K562 (cell line): ENCODE data around the gene PLXNA2. TPM values are rescaled to one million over a fixed set of nuclear protein-coding genes. Genes with fewer than 3 reads are reported as not detected.

Experiments used
- ATAC-seq: fragments of 200-7000 bp; cut with Tn5 transposase; 3 replicates; pipeline ENCODE4 v1.9.1; 2020; ENCODE audit warnings: moderate library complexity
- BruUV-seq: library from RNA; stranded (reverse); fragments of 400-500 nt; replicated peaks from 2 replicates; lab custom pipeline; 2021; lab: Mats Ljungman, UMichigan
- CTCF ChIA-PET: fragments of 300-600 bp; formaldehyde crosslinking; extraction: SDS; loops from one replicate; lab custom pipeline; 2021; ENCODE audit warnings: low intra/inter-chr PET ratio; lab: Yijun Ruan, JAX
- POLR2A ChIA-PET: fragments of 300-600, 350-650 bp; sonication (Branson Sonifier 250); formaldehyde crosslinking; extraction: SDS; loops from one replicate; lab custom pipeline; 2021; ENCODE audit warnings: antibody characterized with exemption, inconsistent platforms; lab: Yijun Ruan, JAX
- DNase-seq, 4 experiments: peaks; one replicate each; pipeline versions ENCODE4 v3.0.0 to v3.0.0-alpha.2; 2011 to 2018; ENCODE audit warnings: low spot score in 3 of 4, mixed read lengths in 3 of 4; ENCODE audit errors: extremely low read depth in 1 of 4
- FAIRE-seq: peaks from 2 replicates; lab custom pipeline; 2011; peaks lifted over from hg19 to GRCh38; lab: Jason Lieb, UNC
- H2AFZ ChIP-seq: 2 replicates; pipeline ENCODE4 v1.6.0; 2011; ENCODE audit warnings: low read depth, low read length, control low read depth, inconsistent platforms
- H3K27ac ChIP-seq: fragments of 200-600 bp; 3 replicates; pipeline ENCODE4 v1.8.0; 2011; ENCODE audit warnings: low read depth, mild to moderate bottlenecking, control low read depth, inconsistent platforms, low read length, moderate library complexity, mixed read lengths; ENCODE audit errors: extremely low read depth
- H3K27me3 ChIP-seq, 2 experiments: fragments of 300-600 bp in 1 of 2; 2 replicates in 1 of 2; 3 replicates in 1 of 2; pipeline versions ENCODE4 v1.6.0 to v1.8.0; 2011; ENCODE audit warnings: inconsistent platforms in 2 of 2, low read length in 2 of 2, mild to moderate bottlenecking in 1 of 2, mixed read lengths in 1 of 2, moderate library complexity in 1 of 2; ENCODE audit not compliant: control insufficient read depth in 2 of 2, insufficient read depth in 2 of 2
- H3K36me3 ChIP-seq: fragments of 300-600 bp; 3 replicates; pipeline ENCODE4 v1.8.0; 2011; ENCODE audit warnings: mild to moderate bottlenecking, low read length, inconsistent platforms; ENCODE audit not compliant: control insufficient read depth, insufficient read depth
- H3K4me1 ChIP-seq, 2 experiments: fragments of 200-600 bp in 1 of 2; replicated peaks in 1 of 2; 2 replicates in 1 of 2; 3 replicates in 1 of 2; pipeline versions ENCODE4 v1.5.1 to v1.8.0; 2011; ENCODE audit warnings: inconsistent platforms in 2 of 2, low read length in 2 of 2, mild to moderate bottlenecking in 1 of 2, mixed read lengths in 1 of 2, moderate library complexity in 1 of 2; ENCODE audit not compliant: control insufficient read depth in 2 of 2, insufficient read depth in 2 of 2
- H3K4me2 ChIP-seq: 2 replicates; pipeline ENCODE4 v1.6.1; 2011; ENCODE audit warnings: low read length, control low read depth, inconsistent platforms, mixed read lengths; ENCODE audit not compliant: insufficient read depth
- H3K4me3 ChIP-seq: fragments of 200-600 bp; sonication (generic), shearing (Covaris generic); 2 replicates; pipeline ENCODE4 v1.5.1; 2016; ENCODE audit warnings: control low read depth, inconsistent platforms
- H3K79me2 ChIP-seq: fragments of 200-600 bp; 3 replicates; pipeline ENCODE4 v1.8.0; 2011; ENCODE audit warnings: low read length, inconsistent platforms; ENCODE audit not compliant: control insufficient read depth, insufficient read depth
- H3K9ac ChIP-seq, 2 experiments: 2 replicates each; pipeline versions ENCODE4 v1.6.0 to v1.6.1; 2011; ENCODE audit warnings: low read depth in 2 of 2, low read length in 2 of 2, control low read depth in 1 of 2, inconsistent platforms in 1 of 2, mild to moderate bottlenecking in 1 of 2, mixed read lengths in 1 of 2; ENCODE audit not compliant: insufficient read depth in 1 of 2
- H3K9me1 ChIP-seq: one replicate; pipeline ENCODE4 v1.6.0; 2011; ENCODE audit warnings: inconsistent platforms, mild to moderate bottlenecking, low read length, moderate library complexity; ENCODE audit not compliant: control insufficient read depth, insufficient read depth
- H3K9me3 ChIP-seq: replicated peaks from 2 replicates; pipeline ENCODE4 v1.5.1; 2011; ENCODE audit warnings: low read depth, low read length, inconsistent platforms; ENCODE audit not compliant: control insufficient read depth, insufficient read depth
- H4K20me1 ChIP-seq: replicated peaks from 2 replicates; pipeline ENCODE4 v1.6.1; 2011; ENCODE audit warnings: low read length, inconsistent platforms, mixed read lengths; ENCODE audit not compliant: control insufficient read depth, insufficient read depth
- ARID2 ChIP-seq: fragments of 450-650 bp; IDR thresholded peaks from 2 replicates; pipeline ENCODE4 v1.6.1; 2017; ENCODE audit warnings: antibody characterized with exemption, mild to moderate bottlenecking
- NELFE ChIP-seq: IDR thresholded peaks from 2 replicates; pipeline ENCODE4 v1.6.1; 2011; ENCODE audit warnings: mild to moderate bottlenecking; ENCODE audit not compliant: insufficient read depth, insufficient read length
- RFX1 ChIP-seq: fragments of 450-650 bp; IDR thresholded peaks from 2 replicates; pipeline ENCODE4 v1.6.1; 2016; ENCODE audit warnings: mild to moderate bottlenecking, moderate library complexity
- ZFP36 ChIP-seq: fragments of 150-350 bp; IDR thresholded peaks from 2 replicates; pipeline ENCODE4 v1.6.1; 2018; ENCODE audit warnings: low read length, low read depth; ENCODE audit not compliant: partially characterized antibody
- ZNF197 ChIP-seq: fragments of 200-800 bp; sonication (Bioruptor generic); IDR thresholded peaks from 2 replicates; pipeline ENCODE4 v1.6.1; 2016; ENCODE audit warnings: low read depth, missing genetic modification characterization, missing compliant biosample characterization
- ZNF316 ChIP-seq: fragments of 450-650 bp; IDR thresholded peaks from 2 replicates; pipeline ENCODE4 v1.6.1; 2016
- WGBS: fragments of 100-300 bp; shearing (Covaris generic); methylation state at CpG from one replicate; pipeline ENCODE4 v1.1.6; 2016; ENCODE audit warnings: low coverage, mixed read lengths; ENCODE audit not compliant: insufficient coverage; ENCODE audit errors: missing lambda C conversion rate; 5-methylcytosine and 5-hydroxymethylcytosine counted together
- in situ Hi-C: fragments of 300-500 bp; cut with MboI; formaldehyde crosslinking; loops from 4 replicates; pipeline ENCODE4 v1.15.0; 2018; ENCODE audit warnings: inconsistent platforms, mixed read lengths
- intact Hi-C: fragments of 100-400 bp; cut with micrococcal nuclease; formaldehyde crosslinking; loops from 2 replicates; pipeline ENCODE4 v1.14.2; 2022
- polyA plus RNA-seq, 8 experiments: library from polyadenylated mRNA; depleted of rRNA in 4 of 8; stranded (reverse) in 5 of 8; unstranded in 3 of 8; fragments of >200 nt; fragmentation: Nextera tagmentation in 2 of 8; fragmentation: Illumina TruSeq in 1 of 8; extraction: Ambion mirVana in 2 of 8; extraction: Trizol in 1 of 8; gene quantifications; 2 replicates each; pipeline versions ENCODE4 v1.2.1 to v1.2.3, GENCODE V29; 2011 to 2014; ENCODE audit warnings: inconsistent platforms in 1 of 8, missing spikeins in 1 of 8
- total RNA-seq, 7 experiments: library from RNA; depleted of rRNA in 6 of 7; stranded (reverse); fragments of >200 nt in 6 of 7; fragmentation: Illumina TruSeq in 2 of 7; extraction: Trizol in 2 of 7; gene quantifications; 2 replicates each; pipeline versions ENCODE4 v1.2.1 to v1.2.3, GENCODE V29; 2011 to 2021; ENCODE audit warnings: low replicate concordance in 1 of 7

Gene PLXNA2
- total and polyA plus RNA-seq, 9 of the 15 experiments (the other 6 are each of a cell fraction or from before 2014, with no cell fraction given) = 0.01 to 1.3 (median 0.32) TPM

DNA sequence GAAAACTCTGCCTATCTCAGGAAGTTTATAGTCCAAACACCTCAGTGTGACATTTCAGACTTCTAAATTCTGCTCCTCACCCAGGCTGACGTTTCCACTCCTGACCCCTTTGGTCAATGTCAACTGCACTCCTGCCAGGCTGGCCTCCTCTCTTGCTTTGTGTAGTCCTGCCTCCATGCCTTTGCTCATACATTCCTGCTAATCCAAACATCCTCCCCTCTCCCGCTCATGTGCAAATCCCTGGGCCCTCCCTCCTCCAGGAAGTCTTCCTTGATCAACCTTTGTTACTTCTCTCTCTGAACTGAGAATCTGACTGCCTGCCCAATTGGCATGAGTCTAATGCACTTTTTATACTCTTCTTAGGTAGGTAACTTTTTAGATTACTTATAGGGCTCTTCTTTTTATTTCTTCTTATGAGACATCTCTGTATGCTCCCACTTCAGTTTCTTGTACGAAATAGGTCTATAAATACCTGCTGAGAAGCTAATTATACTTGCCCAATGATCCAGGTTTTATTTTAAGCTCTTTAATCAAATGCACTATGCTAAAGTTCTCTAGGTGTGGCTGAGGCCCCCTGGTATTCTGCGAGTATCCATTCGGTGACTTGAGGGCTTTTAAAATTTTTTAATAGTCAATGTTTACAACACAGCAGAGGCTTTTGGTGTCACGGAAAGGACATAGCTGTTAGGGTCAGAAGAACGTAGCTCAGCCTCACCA is 128.1 kb downstream of the PLXNA2 start:
- Histone ChIP-seq H3K27ac (no peak overlapping the region), H2AFZ (no peak overlapping the region), H3K79me2 (no peaks in the 10 kb centered on the region), H3K36me3 (no peaks in the 10 kb centered on the region), H3K9me3 (no peaks in the 10 kb centered on the region), H3K9ac (no peak overlapping the region), H3K4me3 (no peak overlapping the region), H4K20me1 (no peaks in the 10 kb centered on the region), H3K9me1 (no peaks in the 10 kb centered on the region), H3K27me3 (peaks cover 21 to 48% of the 10 kb centered on the region in 2 experiments), H3K4me1 (no peaks in the 10 kb centered on the region), H3K4me2 (no peak overlapping the region)
- intact Hi-C loops (loop anchor here (5.0 kb wide), 1 partner anchor 131 kb away; no protein-coding TSS in a partner anchor), in situ Hi-C loops (no loop called here)
- ChIA-PET CTCF (no interaction called here), POLR2A (interaction anchor here (1.7 to 2.0 kb wide), 2 partner anchors 14 to 15 kb away, joined by 4 to 5 read pairs; no protein-coding TSS in a partner anchor)
- no TSS peak for BruUV-seq
- ATAC-seq = no peak
- no peak for FAIRE-seq
- 1% methylated on average over 7 of the region's 7 CpGs for WGBS
- TF ChIP-seq ZFP36 = peak; percentile 73
- TF ChIP-seq ARID2 = no peak
- DNase-seq = no peak

DNA sequence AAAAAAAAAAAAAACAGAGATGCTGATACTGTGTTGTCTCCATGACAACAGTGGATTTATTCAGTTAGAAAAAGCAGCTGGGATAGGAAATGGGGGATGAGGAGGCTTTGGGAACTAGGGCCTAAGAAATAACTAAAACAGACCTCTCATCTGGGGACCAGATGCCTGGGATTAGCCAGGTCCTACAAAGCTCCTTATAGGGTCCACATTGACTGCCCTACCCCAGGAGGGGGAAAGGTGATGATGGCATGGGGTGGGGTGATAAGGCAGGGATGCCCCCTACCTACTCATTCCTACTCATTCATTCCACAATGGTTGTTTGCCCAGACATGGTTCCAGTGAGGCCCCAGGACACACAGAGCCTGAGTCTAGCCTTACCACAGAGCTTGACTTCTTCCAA is 131.2 kb downstream of the PLXNA2 start:
- in situ Hi-C loops = no loop called here
- no peak for DNase-seq
- TF ChIP-seq RFX1 (peak; percentile 59), ZNF316 (no peak), NELFE (no peak), ZNF197 (no peak)
- TF ChIP-seq, all 486 proteins: peak for 1
- Histone ChIP-seq H3K4me3 (no peak overlapping the region), H3K9ac (no peak overlapping the region), H3K79me2 (no peaks in the 10 kb centered on the region), H3K36me3 (no peaks in the 10 kb centered on the region), H3K9me1 (no peaks in the 10 kb centered on the region), H3K27me3 (peaks cover 32 to 57% of the 10 kb centered on the region in 2 experiments), H4K20me1 (no peaks in the 10 kb centered on the region), H3K27ac (no peak overlapping the region), H2AFZ (no peak overlapping the region), H3K4me2 (no peak overlapping the region), H3K4me1 (no peaks in the 10 kb centered on the region), H3K9me3 (no peaks in the 10 kb centered on the region)
- no TSS peak for BruUV-seq
- ChIA-PET POLR2A (interaction anchor here (0.5 to 1.8 kb wide), 6 partner anchors 12 to 60 kb away, joined by 3 to 6 read pairs (median 3); no protein-coding TSS in a partner anchor), CTCF (interaction anchor here (0.6 kb wide), 1 partner anchor 18 kb away, joined by 3 read pairs; no protein-coding TSS in a partner anchor)
- FAIRE-seq (no peak), ATAC-seq (no peak)
- intact Hi-C loops = no loop called here
